Nephron progenitor cell (in vitro differentiated cells): Measurements from ENCODE around the gene SLC1A2.

Experiments used
- DNase-seq: peaks from one replicate; pipeline ENCODE4 v3.0.0; 2021
- H3K27ac Mint-ChIP-seq: 2 replicates; pipeline ENCODE4 v1.8.0; 2021; ENCODE audit warnings: mild to moderate bottlenecking, moderate library complexity, mixed read lengths
- H3K27me3 Mint-ChIP-seq: 2 replicates; pipeline ENCODE4 v1.8.0; 2021; ENCODE audit warnings: mild to moderate bottlenecking, low read depth, mixed read lengths; ENCODE audit not compliant: poor library complexity
- H3K36me3 Mint-ChIP-seq: 2 replicates; pipeline ENCODE4 v1.8.0; 2021; ENCODE audit warnings: low read depth, mixed read lengths
- H3K4me1 Mint-ChIP-seq: 2 replicates; pipeline ENCODE4 v1.8.0; 2021; ENCODE audit warnings: mixed read lengths
- H3K4me3 Mint-ChIP-seq: 2 replicates; pipeline ENCODE4 v1.8.0; 2021; ENCODE audit warnings: mild to moderate bottlenecking, moderate library complexity, mixed read lengths
- H3K9me3 Mint-ChIP-seq: 2 replicates; pipeline ENCODE4 v1.8.0; 2021; ENCODE audit warnings: mild to moderate bottlenecking, moderate library complexity, mixed read lengths
- CTCF ChIP-seq: fragments of 200-600 bp; sonication (generic); IDR thresholded peaks from 2 replicates; pipeline ENCODE4 v1.5.0; 2021; ENCODE audit warnings: antibody characterized with exemption

The SLC1A2 gene

DNA sequence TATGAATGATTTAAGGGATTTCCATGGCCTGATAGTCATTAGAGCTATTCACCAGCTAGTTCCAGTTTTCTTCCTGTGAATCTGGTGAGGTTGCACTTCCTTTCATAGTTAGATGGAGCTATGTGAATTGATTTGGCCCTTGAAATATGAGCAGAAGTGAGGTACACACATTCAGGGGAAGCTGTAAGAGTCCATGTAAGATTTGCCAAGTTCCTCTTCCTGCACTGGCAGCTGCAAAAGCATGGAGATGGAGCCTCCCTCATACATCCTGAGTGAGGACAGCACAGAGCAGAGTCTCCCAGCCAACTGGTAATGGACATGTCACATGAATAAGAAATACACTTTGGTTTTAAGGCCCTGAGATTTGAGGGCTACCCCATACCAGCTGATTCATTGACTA is 168.7 kb downstream of the SLC1A2 start:
- Mint-ChIP-seq H3K27ac (no peak overlapping the region), H3K9me3 (no peaks in the 10 kb centered on the region), H3K4me3 (no peak overlapping the region), H3K27me3 (no peaks in the 10 kb centered on the region), H3K4me1 (no peaks in the 10 kb centered on the region), H3K36me3 (no peaks in the 10 kb centered on the region)
- no peak for DNase-seq
- TF ChIP-seq CTCF = no peak

DNA sequence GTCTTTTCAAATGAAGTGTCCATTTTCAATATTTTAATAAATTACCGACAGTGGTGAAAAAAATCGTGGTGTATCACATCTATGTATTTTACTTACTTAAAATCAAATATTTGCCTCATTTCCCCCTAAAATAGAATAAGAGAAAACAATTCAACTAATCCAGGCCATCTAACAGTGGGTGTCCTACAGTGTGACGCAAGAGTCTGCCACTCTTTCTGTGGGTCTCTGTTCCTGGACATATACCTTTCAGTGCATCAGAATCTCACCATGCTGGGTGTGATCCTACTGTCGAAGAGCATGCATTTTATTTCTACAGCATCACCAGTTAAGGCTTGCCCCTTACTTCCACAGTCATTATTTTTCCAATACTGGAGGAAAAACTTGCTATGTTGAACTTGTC is 169.2 kb downstream of the SLC1A2 start:
- Mint-ChIP-seq H3K9me3 (no peaks in the 10 kb centered on the region), H3K4me3 (no peak overlapping the region), H3K27me3 (no peaks in the 10 kb centered on the region), H3K4me1 (no peaks in the 10 kb centered on the region), H3K36me3 (no peaks in the 10 kb centered on the region), H3K27ac (no peak overlapping the region)
- TF ChIP-seq CTCF = no peak
- no peak for DNase-seq

DNA sequence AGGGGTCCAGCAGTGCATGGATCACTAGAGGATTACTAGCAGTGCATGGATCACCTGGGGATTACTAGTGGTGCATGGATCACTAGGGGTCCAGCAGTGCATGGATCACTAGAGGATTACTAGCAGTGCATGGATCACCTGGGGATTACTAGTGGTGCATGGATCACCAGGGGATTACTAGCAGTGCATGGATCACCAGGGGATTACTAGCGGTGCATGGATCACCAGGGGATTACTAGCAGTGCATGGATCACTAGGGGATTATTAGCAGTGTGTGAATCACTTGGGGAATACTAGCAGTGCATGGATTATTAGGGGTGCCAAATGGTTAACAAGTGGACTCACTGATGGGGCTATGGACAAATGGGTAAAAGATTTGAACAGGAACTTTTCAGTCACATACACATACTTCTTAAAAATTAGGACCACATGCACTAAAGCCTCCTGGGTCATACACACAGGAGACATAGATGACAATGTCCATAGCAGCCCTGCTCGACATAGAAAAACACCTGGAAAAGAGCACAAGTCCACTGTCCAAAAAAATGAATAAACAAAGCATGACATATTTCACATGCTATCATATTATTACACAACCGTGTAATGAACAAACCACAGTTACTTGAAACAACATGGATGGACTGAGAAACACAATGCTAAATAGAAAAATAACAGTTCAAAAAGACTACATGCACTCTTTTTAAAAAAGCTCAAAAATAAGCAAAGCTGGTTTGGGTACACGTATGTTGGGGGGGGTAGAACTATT is 170.6 kb downstream of the SLC1A2 start:
- no peak overlapping the region for H3K4me3 Mint-ChIP-seq
- H3K36me3 Mint-ChIP-seq = no peaks in the 10 kb centered on the region
- no peaks in the 10 kb centered on the region for H3K9me3 Mint-ChIP-seq
- H3K27me3 Mint-ChIP-seq = no peaks in the 10 kb centered on the region
- DNase-seq = no peak
- no peaks in the 10 kb centered on the region for H3K4me1 Mint-ChIP-seq
- H3K27ac Mint-ChIP-seq = no peak overlapping the region
- TF ChIP-seq CTCF = no peak

- no peak overlapping the region for H3K4me3 Mint-ChIP-seq
- H3K9me3 Mint-ChIP-seq = no peaks in the 10 kb centered on the region
- H3K36me3 Mint-ChIP-seq = no peaks in the 10 kb centered on the region
- H3K27ac Mint-ChIP-seq = no peak overlapping the region
- no peak for TF ChIP-seq CTCF
- H3K27me3 Mint-ChIP-seq = no peaks in the 10 kb centered on the region
- H3K4me1 Mint-ChIP-seq = no peaks in the 10 kb centered on the region
- no peak for DNase-seq
Observed at GRCh38 chr11:35247863-35248262, 171.5 kb downstream of the SLC1A2 start.

DNA sequence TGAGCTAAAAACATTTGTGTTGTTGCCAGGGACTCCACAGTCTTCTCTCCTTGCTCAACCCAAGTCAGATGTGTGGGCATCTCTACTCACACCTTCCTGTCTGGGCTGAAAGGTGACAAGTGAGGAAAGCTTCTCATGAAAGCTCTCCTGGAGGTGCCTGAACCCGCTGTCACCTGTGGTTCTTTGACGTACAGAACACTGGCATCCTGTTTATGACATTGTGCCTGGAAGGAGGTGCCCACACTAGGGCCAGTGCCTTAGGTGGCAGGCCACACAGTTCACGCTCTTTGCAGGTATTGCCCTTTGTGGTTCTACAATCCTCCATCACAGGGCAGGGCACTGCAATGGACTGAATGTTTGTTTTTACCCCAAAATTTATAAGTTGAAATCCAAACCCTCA is 171.9 kb downstream of the SLC1A2 start:
- no peaks in the 10 kb centered on the region for H3K36me3 Mint-ChIP-seq
- TF ChIP-seq CTCF = no peak

DNA sequence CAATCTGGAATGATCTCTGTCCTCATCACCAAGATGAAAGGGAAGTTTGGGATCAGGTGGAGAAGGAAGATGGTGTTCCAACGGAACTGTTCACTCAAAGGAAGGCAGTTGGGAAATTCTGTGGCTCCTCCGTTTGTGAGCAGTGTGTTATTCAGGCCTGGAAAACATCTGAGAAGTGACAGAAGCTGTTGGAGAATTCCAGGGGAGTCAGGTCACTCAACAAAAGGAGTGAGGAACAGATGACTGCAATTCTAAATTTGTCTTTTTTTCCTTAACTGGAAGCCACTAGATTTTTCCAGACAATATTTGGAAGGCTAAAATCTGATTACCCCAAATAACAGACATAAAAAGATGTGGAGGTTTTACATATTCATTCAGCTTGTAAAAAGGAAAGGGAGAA is 172.6 kb downstream of the SLC1A2 start:
- Mint-ChIP-seq H3K4me1 (peaks cover 6% of the 10 kb centered on the region), H3K36me3 (no peaks in the 10 kb centered on the region), H3K9me3 (no peaks in the 10 kb centered on the region), H3K27me3 (no peaks in the 10 kb centered on the region), H3K4me3 (no peak overlapping the region), H3K27ac (no peak overlapping the region)
- DNase-seq = no peak
- no peak for TF ChIP-seq CTCF

More for the DNA sequence above, 171.9 kb downstream of the SLC1A2 start:
- Mint-ChIP-seq H3K27ac (no peak overlapping the region), H3K9me3 (no peaks in the 10 kb centered on the region), H3K4me1 (peaks cover 2% of the 10 kb centered on the region), H3K27me3 (no peaks in the 10 kb centered on the region), H3K4me3 (no peak overlapping the region)
- no peak for DNase-seq
